HepG2 (cell line): ENCODE results near the gene ST13. TPM values are rescaled to one million over a fixed set of nuclear protein-coding genes. Genes with fewer than 3 reads are reported as not detected.
A peak's percentile ranks its signal among the peaks of the same experiment; 100 is the strongest.

Experiments used
- AGO2 ChIP-seq: fragments of 200-400 bp; formaldehyde crosslinking; optimal IDR thresholded peaks from 2 replicates; pipeline ENCODE3; 2017; ENCODE audit warnings: mild to moderate bottlenecking, low read depth, low read length, moderate library complexity
- ARID5B ChIP-seq: IDR thresholded peaks from 2 replicates; pipeline ENCODE4 v1.4.0; 2020; ENCODE audit warnings: mild to moderate bottlenecking, missing genetic modification reagents
- ARNT ChIP-seq: fragments of 450-650 bp; IDR thresholded peaks from 2 replicates; pipeline ENCODE4 v1.6.1; 2017
- DMAP1 ChIP-seq: IDR thresholded peaks from 2 replicates; pipeline ENCODE4 v1.6.1; 2016
- ELF1 ChIP-seq: sonication (generic); formaldehyde crosslinking; IDR thresholded peaks from 2 replicates; pipeline ENCODE4 v1.4.0; 2020; ENCODE audit warnings: missing genetic modification reagents
- HNF4A ChIP-seq: sonication (generic); formaldehyde crosslinking; IDR thresholded peaks from 2 replicates; pipeline ENCODE4 v1.4.0; 2020; ENCODE audit warnings: missing genetic modification reagents
- JUNB ChIP-seq: sonication (generic); formaldehyde crosslinking; IDR thresholded peaks from 2 replicates; pipeline ENCODE4 v1.8.0; 2022; ENCODE audit warnings: missing genetic modification reagents, mild to moderate bottlenecking, borderline replicate concordance
- KDM1A ChIP-seq: IDR thresholded peaks from 2 replicates; pipeline ENCODE4 v1.6.1; 2016; ENCODE audit warnings: missing compliant biosample characterization
- SNAPC5 ChIP-seq: sonication (generic); formaldehyde crosslinking; IDR thresholded peaks from 2 replicates; pipeline ENCODE4 v1.8.1; 2023; ENCODE audit warnings: mild to moderate bottlenecking, missing genetic modification reagents, borderline replicate concordance
- ZNF260 ChIP-seq: sonication (generic); formaldehyde crosslinking; IDR thresholded peaks from 2 replicates; pipeline ENCODE4 v1.4.0; 2020; ENCODE audit warnings: missing genetic modification reagents, low read depth, mild to moderate bottlenecking, borderline replicate concordance
- ZNF280D ChIP-seq: sonication (generic); formaldehyde crosslinking; IDR thresholded peaks from 2 replicates; pipeline ENCODE4 v1.5.1; 2020; ENCODE audit warnings: mild to moderate bottlenecking, missing genetic modification reagents
- ZNF615 ChIP-seq: sonication (generic); formaldehyde crosslinking; IDR thresholded peaks from 2 replicates; pipeline ENCODE4 v1.5.0; 2020; ENCODE audit warnings: mild to moderate bottlenecking, missing genetic modification reagents, borderline replicate concordance
- ZNF841 ChIP-seq: sonication (generic); formaldehyde crosslinking; IDR thresholded peaks from 2 replicates; pipeline ENCODE4 v1.8.1; 2023; ENCODE audit warnings: missing genetic modification reagents, borderline replicate concordance
- polyA plus RNA-seq, 8 experiments: library from polyadenylated mRNA; depleted of rRNA in 3 of 8; stranded (reverse) in 7 of 8; unstranded in 1 of 8; fragments of >200 nt; fragmentation: Illumina TruSeq in 4 of 8; extraction: Trizol in 4 of 8; gene quantifications; 2 replicates each; pipeline versions ENCODE4 v1.2.1 to v1.2.3, GENCODE V29; 2011 to 2016; ENCODE audit warnings: low read depth in 4 of 8, missing spikeins in 1 of 8, mixed read lengths in 1 of 8; ENCODE audit not compliant: insufficient read depth in 1 of 8
- total RNA-seq, 5 experiments: library from RNA; depleted of rRNA; stranded (reverse); fragments of >200 nt; fragmentation: Illumina TruSeq; extraction: Trizol; gene quantifications; 2 replicates each; pipeline ENCODE4 v1.2.3, GENCODE V29; 2016; ENCODE audit warnings: low read depth in 1 of 5
- TF ChIP-seq, protein P1 (sequence below): sonication (generic); formaldehyde crosslinking; IDR thresholded peaks from 2 replicates; pipeline ENCODE4 v1.5.1; 2020; ENCODE audit warnings: mild to moderate bottlenecking, missing genetic modification reagents, borderline replicate concordance
- TF ChIP-seq, protein P2 (sequence below): sonication (generic); formaldehyde crosslinking; IDR thresholded peaks from 2 replicates; pipeline ENCODE4 v1.4.0; 2020; ENCODE audit warnings: missing genetic modification reagents
- TF ChIP-seq, protein P3 (sequence below): sonication (generic); formaldehyde crosslinking; IDR thresholded peaks from 2 replicates; pipeline ENCODE4 v1.4.0; 2020; ENCODE audit warnings: low read depth, mild to moderate bottlenecking, missing genetic modification reagents

Gene ST13
- total and polyA plus RNA-seq, 2 of the 13 experiments (the other 11 are each of a cell fraction or from before 2014, with no cell fraction given): 110 to 274 TPM

GRCh38 chr22:40856513-40857308 lies at the start of gene ST13, which contains the start of gene XPNPEP3 (continued):
- TF ChIP-seq, protein P1, sequence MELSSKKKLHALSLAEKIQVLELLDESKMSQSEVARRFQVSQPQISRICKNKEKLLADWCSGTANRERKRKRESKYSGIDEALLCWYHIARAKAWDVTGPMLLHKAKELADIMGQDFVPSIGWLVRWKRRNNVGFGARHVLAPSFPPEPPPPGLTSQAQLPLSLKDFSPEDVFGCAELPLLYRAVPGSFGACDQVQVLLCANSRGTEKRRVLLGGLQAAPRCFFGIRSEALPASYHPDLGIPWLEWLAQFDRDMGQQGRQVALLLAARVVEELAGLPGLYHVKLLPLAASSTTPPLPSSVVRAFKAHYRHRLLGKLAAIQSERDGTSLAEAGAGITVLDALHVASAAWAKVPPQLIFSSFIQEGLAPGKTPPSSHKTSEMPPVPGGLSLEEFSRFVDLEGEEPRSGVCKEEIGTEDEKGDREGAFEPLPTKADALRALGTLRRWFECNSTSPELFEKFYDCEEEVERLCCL (CRISPR knock-in tag): no peak
- TF ChIP-seq KDM1A (CRISPR knock-in tag) (no peak), ZNF615 (CRISPR knock-in tag) (no peak), DMAP1 (CRISPR knock-in tag) (peak; percentile 93), ARID5B (CRISPR knock-in tag) (peak; percentile 5), JUNB (CRISPR knock-in tag) (no peak; the same call in 1 of the 2 replicates), ZNF841 (CRISPR knock-in tag) (0 out of 2 replicates have a peak, but pooled peaks have one; percentile 52), SNAPC5 (CRISPR knock-in tag) (0 out of 2 replicates have a peak, but pooled peaks have one; percentile 31), ELF1 (CRISPR knock-in tag) (peak; percentile 74), HNF4A (peak; percentile 4; the same call in 1 of the 2 replicates), ARNT (no peak), ZNF280D (no peak; the same call in 1 of the 2 replicates), AGO2 (peak; percentile 32), ZNF260 (CRISPR knock-in tag) (no peak)
- TF ChIP-seq, protein P2, sequence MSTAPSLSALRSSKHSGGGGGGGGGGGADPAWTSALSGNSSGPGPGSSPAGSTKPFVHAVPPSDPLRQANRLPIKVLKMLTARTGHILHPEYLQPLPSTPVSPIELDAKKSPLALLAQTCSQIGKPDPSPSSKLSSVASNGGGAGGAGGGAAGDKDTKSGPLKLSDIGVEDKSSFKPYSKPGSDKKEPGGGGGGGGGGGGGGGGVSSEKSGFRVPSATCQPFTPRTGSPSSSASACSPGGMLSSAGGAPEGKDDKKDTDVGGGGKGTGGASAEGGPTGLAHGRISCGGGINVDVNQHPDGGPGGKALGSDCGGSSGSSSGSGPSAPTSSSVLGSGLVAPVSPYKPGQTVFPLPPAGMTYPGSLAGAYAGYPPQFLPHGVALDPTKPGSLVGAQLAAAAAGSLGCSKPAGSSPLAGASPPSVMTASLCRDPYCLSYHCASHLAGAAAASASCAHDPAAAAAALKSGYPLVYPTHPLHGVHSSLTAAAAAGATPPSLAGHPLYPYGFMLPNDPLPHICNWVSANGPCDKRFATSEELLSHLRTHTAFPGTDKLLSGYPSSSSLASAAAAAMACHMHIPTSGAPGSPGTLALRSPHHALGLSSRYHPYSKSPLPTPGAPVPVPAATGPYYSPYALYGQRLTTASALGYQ: no peak; the same call in 1 of the 2 replicates
- TF ChIP-seq, protein P3, sequence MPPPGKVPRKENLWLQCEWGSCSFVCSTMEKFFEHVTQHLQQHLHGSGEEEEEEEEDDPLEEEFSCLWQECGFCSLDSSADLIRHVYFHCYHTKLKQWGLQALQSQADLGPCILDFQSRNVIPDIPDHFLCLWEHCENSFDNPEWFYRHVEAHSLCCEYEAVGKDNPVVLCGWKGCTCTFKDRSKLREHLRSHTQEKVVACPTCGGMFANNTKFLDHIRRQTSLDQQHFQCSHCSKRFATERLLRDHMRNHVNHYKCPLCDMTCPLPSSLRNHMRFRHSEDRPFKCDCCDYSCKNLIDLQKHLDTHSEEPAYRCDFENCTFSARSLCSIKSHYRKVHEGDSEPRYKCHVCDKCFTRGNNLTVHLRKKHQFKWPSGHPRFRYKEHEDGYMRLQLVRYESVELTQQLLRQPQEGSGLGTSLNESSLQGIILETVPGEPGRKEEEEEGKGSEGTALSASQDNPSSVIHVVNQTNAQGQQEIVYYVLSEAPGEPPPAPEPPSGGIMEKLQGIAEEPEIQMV (CRISPR knock-in tag): 0 out of 2 replicates have a peak, but pooled peaks have one; percentile 67
